ENCODE measurements around the gene HEMGN.

DNA sequence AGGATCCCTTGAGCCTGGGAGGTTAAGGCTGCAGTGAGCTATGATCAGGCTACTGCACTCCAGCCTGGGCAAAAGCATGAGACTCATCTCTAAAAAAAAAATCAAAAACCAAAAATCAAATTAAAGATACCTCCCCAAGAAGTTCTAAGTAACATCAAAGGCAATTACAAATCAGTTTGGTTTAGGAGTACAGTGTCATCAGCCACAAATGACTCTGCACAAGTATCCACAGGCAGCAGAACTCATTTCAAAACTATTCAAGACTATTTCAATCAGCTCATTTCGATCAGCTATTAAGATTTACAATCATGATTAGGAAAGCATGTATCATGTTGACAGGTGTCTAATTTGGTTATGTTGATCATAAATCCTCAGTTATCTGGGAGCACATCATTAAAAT is 34.8 kb downstream of the HEMGN start:
- TF ChIP-seq, protein P1, sequence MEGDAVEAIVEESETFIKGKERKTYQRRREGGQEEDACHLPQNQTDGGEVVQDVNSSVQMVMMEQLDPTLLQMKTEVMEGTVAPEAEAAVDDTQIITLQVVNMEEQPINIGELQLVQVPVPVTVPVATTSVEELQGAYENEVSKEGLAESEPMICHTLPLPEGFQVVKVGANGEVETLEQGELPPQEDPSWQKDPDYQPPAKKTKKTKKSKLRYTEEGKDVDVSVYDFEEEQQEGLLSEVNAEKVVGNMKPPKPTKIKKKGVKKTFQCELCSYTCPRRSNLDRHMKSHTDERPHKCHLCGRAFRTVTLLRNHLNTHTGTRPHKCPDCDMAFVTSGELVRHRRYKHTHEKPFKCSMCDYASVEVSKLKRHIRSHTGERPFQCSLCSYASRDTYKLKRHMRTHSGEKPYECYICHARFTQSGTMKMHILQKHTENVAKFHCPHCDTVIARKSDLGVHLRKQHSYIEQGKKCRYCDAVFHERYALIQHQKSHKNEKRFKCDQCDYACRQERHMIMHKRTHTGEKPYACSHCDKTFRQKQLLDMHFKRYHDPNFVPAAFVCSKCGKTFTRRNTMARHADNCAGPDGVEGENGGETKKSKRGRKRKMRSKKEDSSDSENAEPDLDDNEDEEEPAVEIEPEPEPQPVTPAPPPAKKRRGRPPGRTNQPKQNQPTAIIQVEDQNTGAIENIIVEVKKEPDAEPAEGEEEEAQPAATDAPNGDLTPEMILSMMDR (IDR thresholded peaks at IDR 0.05; ENCODE audit: insufficient read depth, low read length, poor library complexity, severe bottlenecking), result no peak
- no peak for TF ChIP-seq EZH2phosphoT487 (conservative IDR thresholded peaks at IDR 0.05; ENCODE audit: low read length)

All from SU-DHL-6 (cell line).